ENCODE data around the gene GLYR1. TPM values are rescaled to one million over a fixed set of nuclear protein-coding genes. Genes with fewer than 3 reads are reported as not detected.

Gene GLYR1
- polyA plus RNA-seq, 2 of the 4 experiments (the other 2 are of a cell fraction): 37.1 to 55.1 TPM

GRCh38 chr16:4884209-4884608, 37.1 kb upstream of the GLYR1 start:
- Histone ChIP-seq H3K4me2 (no peak overlapping the region), H3K4me3 (no peak overlapping the region), H3K9me3 (no peaks in the 10 kb centered on the region), H3K27ac (no peak overlapping the region), H3K4me1 (no peaks in the 10 kb centered on the region)
- ChIA-PET POLR2A (no interaction called here), CTCF (interaction anchor here (1.2 to 2.2 kb wide), 4 partner anchors 10 to 72 kb away, joined by 3 to 7 read pairs (median 4); no protein-coding TSS in a partner anchor)
- no peak for FAIRE-seq
- no peak for DNase-seq (ENCODE audit: low read depth in 1 of 2, low spot score in 1 of 2)
- no peak for ATAC-seq
- TF ChIP-seq HOXB5 (CRISPR knock-in tag; IDR thresholded peaks at IDR 0.05) (no peak), NR3C1 (IDR thresholded peaks at IDR 0.05) (no peak), RAD21 (conservative IDR thresholded peaks at IDR 0.05 in 1 of 2, IDR thresholded peaks at IDR 0.05 in 1 of 2) (no peak), BCL3 (IDR thresholded peaks at IDR 0.05) (no peak), HDAC2 (IDR thresholded peaks at IDR 0.05) (no peak), FOSL2 (IDR thresholded peaks at IDR 0.05) (no peak), FOSL2 (CRISPR knock-in tag; IDR thresholded peaks at IDR 0.05) (no peak), USF2 (IDR thresholded peaks at IDR 0.05) (no peak), HEYL (CRISPR knock-in tag; IDR thresholded peaks at IDR 0.05) (no peak), GATA3 (IDR thresholded peaks at IDR 0.05; ENCODE audit: borderline replicate concordance) (no peak), TP53 (CRISPR knock-in tag; IDR thresholded peaks at IDR 0.05) (no peak), CHD2 (IDR thresholded peaks at IDR 0.05; ENCODE audit: low read length, partially characterized antibody) (no peak), POLR2AphosphoS2 (conservative IDR thresholded peaks at IDR 0.05; ENCODE audit: low read length) (no peak), HOXB13 (CRISPR knock-in tag; IDR thresholded peaks at IDR 0.05; ENCODE audit: low read depth) (no peak)
- 97% methylated on average over 34 of the region's 34 CpGs for WGBS (ENCODE audit: missing lambda C conversion rate)

GRCh38 chr16:4883501-4883900, 36.4 kb upstream of the GLYR1 start:
- no peaks in the 10 kb centered on the region for H3K9me3 ChIP-seq
- 95% methylated on average over 23 of the region's 25 CpGs for WGBS (ENCODE audit: missing lambda C conversion rate)
- no peak overlapping the region for H3K4me2 ChIP-seq
- TF ChIP-seq E2F6 (IDR thresholded peaks at IDR 0.05; ENCODE audit: borderline replicate concordance, low read depth) (no peak), TFCP2L1 (CRISPR knock-in tag; IDR thresholded peaks at IDR 0.05) (no peak), SMC3 (IDR thresholded peaks at IDR 0.05) (no peak), MYC (IDR thresholded peaks at IDR 0.05; ENCODE audit: borderline replicate concordance, low read length) (no peak), CTCF (IDR thresholded peaks at IDR 0.05) (no peak)
- DNase-seq (ENCODE audit: low read depth in 1 of 2, low spot score in 1 of 2) (no peak), FAIRE-seq (no peak), ATAC-seq (no peak)
- no peak overlapping the region for H3K4me3 ChIP-seq
- no peak overlapping the region for H3K27ac ChIP-seq
- CTCF ChIA-PET: interaction anchor here (0.5 to 2.2 kb wide), 4 partner anchors 10 to 73 kb away, joined by 4 to 7 read pairs (median 4); no protein-coding TSS in a partner anchor
- POLR2A ChIA-PET: no interaction called here
- no peaks in the 10 kb centered on the region for H3K4me1 ChIP-seq

GRCh38 chr16:4882633-4883285, 35.7 kb upstream of the GLYR1 start:
- H3K9me3 ChIP-seq: no peaks in the 10 kb centered on the region
- 80% methylated on average over 11 of the region's 11 CpGs for WGBS (ENCODE audit: missing lambda C conversion rate)
- DNase-seq (ENCODE audit: low read depth in 1 of 2, low spot score in 1 of 2) (no peak), ATAC-seq (no peak), FAIRE-seq (no peak)
- TF ChIP-seq HEYL (CRISPR knock-in tag; IDR thresholded peaks at IDR 0.05) (no peak), ESRRA (IDR thresholded peaks at IDR 0.05; ENCODE audit: borderline replicate concordance, low read length) (no peak), RCOR1 (IDR thresholded peaks at IDR 0.05; ENCODE audit: low read depth, low read length) (no peak), BHLHE40 (IDR thresholded peaks at IDR 0.05; ENCODE audit: low read depth, low read length) (no peak), PBX3 (IDR thresholded peaks at IDR 0.05) (no peak), FOSB (CRISPR knock-in tag; IDR thresholded peaks at IDR 0.05) (no peak), HOXB13 (CRISPR knock-in tag; IDR thresholded peaks at IDR 0.05; ENCODE audit: low read depth) (no peak), GATA3 (IDR thresholded peaks at IDR 0.05; ENCODE audit: borderline replicate concordance) (no peak), RARB (CRISPR knock-in tag; IDR thresholded peaks at IDR 0.05) (no peak), NFE2L2 (conservative IDR thresholded peaks at IDR 0.05; ENCODE audit: low read length) (no peak)
- POLR2A ChIA-PET: no interaction called here
- CTCF ChIA-PET: interaction anchor here (1.4 to 2.2 kb wide), 2 partner anchors 9 to 74 kb away, joined by 5 to 7 read pairs; no protein-coding TSS in a partner anchor
- no peaks in the 10 kb centered on the region for H3K4me1 ChIP-seq
- H3K4me3 ChIP-seq: no peak overlapping the region
- H3K27ac ChIP-seq: no peak overlapping the region
- no peak overlapping the region for H3K4me2 ChIP-seq

Measured in A549 (cell line).